NCI-H2107 treated with DMSO at 0.1 percent for 48 hours (cell line): Measurements from ENCODE around the gene GPR45.

Experiments
- DNase-seq: peaks from one replicate; lab custom pipeline; 2025; ENCODE audit not compliant: unreplicated experiment; lab: John Stamatoyannopoulos, UW

GPR45 gene

DNA sequence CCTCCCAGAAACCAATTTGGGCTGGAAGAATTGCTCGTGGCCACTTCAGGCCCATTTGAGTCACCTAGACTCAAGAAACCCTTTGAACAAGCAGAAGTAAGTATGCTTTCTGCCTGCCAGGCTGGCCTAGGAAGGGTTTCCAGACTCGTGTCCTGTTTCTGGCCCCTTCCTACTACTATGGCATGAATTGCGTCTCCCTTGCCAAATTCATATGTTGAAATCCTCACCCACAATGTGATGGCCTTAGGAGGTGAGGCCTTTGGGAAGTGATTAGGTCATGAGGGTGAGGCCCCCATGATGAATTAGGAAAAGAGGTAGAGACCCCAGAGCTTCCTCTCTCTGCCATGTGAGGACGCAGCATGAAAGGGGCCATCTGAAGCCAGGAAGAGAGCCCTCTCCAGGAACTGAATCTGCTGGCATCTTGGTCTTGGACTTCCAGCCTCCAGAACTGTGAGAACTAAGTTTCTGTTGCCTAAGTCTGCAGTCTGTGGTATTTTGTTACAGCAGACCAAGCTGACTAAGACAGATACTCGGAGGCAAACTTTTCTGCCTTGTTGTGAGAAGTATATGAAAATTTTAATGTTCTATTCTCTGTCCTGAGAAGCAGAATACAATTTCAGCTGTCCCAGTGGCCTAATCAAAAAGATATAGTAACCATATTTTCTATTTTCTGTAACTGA lies 13.1 kb downstream of the GPR45 start:
- DNase-seq = no peak

DNA sequence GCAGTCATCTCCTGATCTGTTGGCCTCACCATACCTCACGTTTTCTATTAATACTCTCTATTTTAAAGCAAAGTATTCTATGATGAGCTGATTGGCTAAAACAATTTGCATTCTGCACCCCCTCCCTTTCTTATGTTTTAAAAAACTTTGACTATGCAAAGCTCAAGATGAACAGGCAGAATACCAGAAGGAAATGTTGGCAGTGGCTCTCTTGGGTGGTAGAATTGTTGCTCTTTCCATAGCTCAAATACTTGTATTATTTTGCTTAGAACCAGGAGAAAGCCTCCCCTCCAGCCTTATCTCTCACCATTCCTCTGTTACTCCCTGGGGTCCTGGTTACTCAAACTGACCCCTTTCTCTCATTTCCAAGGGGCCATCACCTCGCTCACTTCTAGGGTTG lies 14.4 kb downstream of the GPR45 start:
- no peak for DNase-seq

DNA sequence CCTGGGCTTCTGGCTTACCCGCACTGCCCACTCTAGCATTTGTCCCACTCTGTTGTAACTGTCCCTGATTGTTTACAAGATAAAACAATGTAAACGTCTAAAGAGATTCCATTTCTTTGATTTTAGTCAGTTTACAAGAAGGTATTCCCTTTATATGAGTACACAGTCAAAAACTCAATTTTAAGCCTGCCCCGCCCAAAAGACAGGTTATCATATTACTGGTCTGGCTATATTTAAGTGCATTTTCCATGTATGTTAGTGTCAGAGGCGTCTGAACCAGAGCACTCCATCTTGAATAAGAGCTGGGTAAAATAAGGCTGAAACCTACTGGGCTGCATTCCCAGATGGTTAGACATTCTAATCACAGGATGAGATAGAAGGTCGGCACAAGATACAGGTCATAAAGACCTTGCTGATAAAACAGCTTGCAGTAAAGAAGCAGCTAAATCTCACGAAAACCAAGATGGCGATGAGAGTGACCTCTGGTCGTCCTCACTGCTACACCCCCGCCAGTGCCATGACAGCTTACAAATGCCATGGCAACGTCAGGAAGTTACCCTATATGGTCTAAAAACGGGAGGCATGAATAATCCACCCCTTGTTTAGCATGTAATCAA lies 15.0 kb downstream of the GPR45 start:
- DNase-seq = no peak

DNA sequence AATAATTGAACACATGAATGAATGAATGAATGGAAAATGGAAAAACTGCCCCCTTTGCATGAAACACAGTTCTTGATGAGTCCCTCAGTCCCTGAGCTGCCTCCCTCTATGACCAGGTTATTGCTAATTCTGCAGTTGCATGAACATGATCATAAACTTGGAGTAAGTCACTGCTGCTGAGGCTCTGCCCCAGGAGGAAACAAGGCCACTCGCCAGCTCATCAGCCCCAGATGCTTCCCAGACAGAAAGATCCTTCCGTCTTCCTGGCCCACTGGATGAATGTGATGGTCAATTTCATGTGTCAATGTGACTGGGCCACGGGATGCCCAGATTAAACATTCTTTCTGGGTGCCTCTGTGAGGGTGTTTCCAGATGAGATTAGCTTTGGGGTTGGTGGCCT lies 16.4 kb downstream of the GPR45 start:
- DNase-seq = no peak

DNA sequence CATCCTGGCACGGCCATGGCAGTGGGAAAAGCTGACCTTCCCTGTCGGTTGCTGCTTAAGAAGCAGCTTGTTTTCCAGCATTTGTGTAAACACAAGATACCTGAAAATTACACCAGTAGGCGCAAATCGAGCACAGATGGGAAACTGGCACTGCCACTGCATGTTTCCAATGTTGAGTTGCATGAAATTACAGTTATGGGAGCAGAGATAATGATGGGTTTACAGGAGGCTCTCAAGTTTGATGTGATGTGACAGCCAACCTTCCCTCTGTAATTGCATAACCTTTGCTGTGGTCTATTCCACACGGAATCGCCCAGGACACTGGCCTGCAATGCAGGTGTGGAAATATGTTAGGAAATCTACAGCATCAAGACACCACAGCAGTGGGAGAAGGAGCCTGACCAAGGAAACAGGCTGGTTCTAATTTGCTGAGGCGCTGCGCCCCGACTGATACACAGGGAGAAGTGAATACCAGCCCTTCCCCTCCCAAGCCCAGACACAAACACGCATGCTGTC lies 17.4 kb downstream of the GPR45 start:
- DNase-seq = no peak

DNA sequence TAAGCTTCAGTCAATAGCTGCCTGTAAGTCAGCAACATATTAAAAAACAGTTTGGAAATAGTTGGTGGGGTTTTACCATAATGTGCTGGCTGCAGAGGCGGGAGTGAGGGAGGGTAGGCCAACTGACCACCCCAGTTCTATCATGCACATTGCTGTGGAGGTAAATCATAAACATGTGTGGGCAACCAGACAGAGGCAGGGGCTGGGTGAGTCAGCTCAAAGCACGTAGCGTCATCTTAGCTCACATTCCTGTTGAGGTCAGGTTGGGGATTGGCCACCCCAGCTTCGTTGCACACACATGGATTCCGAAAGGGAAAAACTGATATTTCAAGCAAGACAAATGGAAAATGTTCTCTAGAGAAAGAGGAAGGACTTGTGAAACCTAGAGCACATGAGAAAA lies 19.5 kb downstream of the GPR45 start:
- DNase-seq = no peak

DNA sequence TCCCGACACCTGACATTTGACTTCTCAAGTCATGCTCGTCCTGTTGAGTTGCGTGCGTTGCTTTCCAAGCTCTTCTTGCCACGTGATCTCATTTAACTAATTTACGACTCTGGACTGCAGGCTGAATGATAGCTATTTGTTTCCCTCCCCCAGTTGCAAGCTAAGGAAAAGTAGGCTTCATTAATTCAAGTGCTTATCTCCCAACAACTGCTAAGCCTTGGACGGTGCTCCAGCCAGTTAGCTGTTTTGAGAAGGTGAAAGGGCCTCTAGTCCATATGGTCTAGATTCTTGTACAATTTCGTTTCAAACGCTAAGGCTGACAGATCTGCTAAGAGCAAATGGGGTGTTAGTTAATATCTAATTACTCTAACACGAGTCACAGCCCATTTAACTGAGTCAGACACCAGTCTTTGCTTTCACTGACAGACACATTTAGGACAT lies 21.1 kb downstream of the GPR45 start:
- no peak for DNase-seq

DNA sequence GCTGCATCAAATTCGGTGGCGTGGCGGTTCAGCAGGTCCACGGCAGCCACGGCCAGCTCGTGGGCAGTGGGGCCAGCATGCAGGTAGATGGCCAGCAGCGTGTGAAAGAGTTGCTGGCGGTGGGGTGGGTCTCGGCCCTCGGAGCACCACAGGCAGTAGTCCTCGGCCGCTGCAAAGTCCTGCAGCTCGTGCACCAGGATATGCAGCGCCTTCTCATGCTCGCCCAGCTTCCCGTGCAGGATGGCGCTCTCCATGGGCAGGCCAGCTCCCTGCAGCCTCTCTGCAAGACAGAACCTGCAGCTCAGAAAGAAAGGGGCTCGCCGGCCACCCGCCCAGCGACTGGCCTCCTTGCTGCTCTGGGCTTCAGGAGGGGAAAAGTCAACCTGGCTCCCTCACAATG lies 27.9 kb downstream of the GPR45 start:
- no peak for DNase-seq

DNA sequence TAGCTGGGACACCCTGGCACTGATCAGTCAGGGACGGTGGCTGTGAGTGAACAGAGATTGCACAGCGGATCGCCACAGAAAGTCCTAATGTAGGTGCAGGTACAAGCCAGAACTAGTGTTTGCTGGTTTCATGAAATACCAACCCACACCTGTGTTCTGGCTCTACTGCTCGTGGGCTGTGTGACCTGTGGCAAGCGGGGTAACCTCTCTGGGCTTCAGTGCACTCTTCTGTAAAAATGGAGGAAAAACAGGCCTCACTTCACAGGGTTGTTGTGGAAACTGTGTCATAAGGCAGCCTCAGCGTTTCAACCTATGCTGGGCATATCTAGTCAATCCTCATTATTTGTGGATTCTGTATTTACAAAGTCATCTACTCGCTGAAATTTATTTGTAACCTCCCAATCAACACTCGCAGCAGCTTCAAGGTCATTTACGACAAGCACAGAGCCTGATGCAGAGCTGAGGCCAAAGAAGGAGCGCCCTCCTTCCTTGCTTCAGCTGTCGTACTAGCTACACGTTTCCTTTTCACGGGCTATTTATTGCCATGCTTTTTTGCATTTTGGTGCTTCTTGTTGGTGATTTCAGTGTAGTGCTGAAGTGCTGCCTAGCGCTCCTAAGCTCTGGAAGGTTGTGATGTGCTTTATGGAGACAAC lies 30.0 kb downstream of the GPR45 start:
- no peak for DNase-seq

DNA sequence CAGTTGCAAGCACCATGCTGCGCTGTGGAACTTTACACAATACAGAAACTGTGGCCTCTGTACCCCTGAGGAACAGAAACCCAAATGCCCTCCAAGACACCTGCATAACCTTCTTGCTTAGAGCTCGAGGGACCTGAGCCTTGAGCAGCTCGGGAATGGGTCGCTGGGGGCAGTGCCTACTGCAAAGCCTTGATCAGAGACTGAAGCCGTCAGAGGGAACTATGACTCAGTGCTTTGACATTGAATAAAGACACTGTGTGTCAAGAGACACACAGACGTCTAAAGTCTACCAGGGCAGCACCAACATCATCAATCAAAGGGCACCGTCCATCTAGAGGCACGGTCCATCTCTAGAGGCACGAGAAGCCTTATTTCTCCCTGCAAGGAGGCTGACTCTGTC lies 30.6 kb downstream of the GPR45 start:
- no peak for DNase-seq

DNA sequence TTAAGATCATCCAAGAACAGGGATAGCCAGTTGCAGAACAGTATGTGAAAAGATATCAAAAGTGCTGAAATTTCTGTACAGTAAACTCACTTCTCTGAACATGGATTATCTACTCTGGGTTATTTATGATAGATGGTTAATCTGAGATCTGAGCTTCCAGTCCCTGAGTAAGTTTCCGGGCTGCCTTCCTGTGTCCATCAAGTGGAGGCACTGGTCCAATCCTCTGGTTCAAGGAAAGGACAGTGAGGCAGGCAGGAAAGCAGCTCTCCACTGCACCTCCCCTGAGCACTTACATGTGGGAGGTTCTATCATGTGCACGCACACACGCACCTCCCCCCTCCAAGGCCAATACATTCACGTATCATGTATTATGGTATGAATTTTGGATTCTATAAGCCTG lies 32.5 kb downstream of the GPR45 start:
- DNase-seq = no peak

DNA sequence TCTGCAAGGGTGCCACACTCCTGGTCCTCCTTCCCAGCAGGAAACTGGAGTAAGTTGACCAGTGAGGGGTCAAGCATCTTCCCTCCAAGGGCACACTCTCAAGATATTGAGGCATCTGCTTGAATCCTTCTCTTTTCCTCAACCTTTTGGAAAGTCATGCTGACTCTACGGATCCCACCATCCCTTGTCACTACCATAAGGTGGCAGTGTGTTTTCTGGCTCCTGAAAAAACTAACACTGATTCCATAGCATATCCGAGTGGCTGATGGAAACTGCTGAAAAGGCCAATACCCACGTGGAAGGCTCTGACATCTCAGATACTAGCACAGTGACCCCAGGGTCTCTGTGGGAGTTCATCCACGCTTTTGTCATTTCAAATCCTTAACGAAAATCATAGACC lies 37.1 kb downstream of the GPR45 start:
- no peak for DNase-seq

DNA sequence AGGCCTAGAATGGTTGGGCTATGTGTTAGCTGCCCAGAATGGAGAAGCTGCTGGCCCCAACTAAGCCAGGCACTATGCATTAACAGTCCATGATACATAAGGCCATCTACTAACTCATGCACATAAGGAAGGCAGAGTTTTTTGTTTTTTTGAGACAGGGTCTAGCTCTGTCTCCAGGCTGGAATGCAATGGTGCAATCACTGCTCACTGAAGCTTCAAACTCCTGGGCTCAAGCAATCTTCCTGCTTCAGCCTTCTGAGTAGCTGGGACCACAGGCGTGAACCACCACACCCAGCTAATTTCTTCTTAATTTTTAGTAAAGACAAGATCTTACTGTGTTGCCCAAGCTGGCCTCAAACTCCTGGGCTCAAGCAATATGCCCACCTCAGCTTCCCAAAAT lies 37.6 kb downstream of the GPR45 start:
- no peak for DNase-seq

DNA sequence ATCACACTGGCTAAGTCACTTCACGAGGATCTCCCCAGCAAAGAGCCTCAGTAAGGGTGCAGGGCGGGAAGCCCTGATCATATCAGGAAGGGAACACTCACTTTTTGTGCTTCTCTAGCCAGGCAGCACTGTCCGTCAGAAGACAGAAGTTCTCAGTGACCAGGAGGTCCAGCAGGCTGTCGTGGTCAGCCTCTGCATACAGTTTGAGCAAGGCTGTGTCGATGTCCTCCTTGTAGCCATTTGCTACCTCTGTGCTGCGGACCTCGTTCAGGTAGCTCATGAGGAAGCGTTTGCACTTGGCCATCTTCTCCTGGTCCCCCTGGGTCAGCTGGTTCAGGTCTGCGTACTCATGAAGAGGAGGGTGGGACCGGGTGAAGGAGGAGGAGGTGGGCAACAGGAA lies 38.7 kb downstream of the GPR45 start:
- DNase-seq = no peak

DNA sequence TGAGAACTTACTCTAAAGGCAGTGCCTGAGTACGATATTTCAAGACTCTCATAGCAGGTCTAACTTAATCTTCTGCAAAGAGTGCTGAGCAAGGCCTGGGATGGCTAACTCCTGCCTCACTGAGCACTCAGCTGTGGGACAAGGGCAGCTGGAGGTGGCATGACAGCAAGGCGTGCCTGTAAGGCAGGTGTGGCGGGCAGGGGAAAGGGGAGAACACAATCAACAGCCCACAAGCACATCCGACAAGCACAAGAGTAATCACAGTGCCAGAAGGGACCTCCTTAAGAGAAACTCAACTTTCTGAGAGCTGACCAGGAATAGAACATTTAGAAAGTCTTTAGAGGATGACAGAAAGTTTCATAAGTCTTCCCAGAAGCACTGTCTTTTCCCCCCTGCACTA lies 42.0 kb downstream of the GPR45 start:
- no peak for DNase-seq

DNA sequence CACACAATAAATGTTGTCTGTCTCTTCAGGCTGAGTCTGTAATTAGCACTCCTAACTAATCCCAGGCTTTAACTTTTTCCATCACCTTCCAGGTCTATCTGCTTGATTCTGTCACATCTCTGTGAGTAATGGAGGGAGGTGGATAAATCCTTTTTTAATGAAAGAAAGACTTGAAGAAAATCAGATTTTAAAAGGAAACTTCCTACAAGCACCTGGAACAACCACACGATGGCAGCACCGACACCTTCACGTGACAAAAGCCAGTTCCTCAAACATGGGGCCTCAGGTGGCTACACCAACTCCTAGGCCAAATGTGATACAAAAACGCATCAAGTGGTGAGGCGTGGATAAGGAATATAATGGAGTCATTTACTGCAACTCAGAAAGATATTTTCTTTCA lies 46.1 kb downstream of the GPR45 start:
- no peak for DNase-seq

DNA sequence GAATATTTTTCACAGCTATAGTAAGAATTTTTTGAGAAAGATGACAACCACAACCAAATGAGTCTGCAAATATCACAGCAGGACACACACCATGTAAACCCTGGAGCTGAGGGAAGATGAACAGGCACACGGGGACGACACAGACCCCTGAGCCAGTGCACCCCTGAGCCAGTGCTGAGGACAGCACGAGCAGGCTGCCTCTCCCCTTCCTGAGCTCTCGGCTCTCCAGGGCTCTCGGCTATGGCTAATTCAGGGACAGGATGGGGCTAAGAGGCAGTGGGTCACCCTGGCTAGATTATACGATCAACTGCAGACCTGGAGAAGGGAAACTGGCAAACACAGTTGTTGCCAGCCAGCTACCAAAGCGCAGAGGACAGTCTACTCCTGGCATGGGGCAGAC lies 46.6 kb downstream of the GPR45 start:
- no peak for DNase-seq

DNA sequence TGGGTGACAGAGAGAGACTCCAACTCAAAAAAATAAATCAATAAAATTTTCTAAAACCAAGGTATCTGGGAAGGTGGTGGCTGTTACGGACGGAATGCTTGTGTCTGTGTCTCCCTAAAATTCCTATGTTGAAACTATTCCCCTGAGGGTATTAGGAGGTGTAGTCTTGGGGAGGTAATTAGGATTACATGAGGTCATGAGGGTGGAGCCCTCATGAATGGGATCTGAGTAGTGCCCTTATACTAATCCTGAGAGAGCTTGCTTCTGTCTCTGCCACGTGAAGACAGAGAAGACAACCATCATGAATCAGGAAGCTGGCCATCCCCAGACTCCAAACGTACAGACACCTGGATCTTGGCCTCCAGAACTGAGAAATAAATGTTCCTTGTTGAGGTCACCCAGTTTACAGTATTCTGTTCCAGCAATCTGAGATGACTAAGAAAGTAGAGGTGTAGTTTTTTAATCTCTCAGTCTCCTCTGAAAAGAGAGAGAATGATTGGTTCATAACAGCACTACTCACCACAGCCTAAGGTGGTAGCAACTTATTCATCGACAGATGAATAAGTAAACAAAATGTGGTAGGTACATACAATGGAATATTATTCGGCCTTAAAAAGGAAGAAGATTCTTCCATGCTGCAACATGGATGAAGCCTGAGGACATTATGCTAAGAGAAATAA lies 49.6 kb downstream of the GPR45 start:
- DNase-seq = no peak

DNA sequence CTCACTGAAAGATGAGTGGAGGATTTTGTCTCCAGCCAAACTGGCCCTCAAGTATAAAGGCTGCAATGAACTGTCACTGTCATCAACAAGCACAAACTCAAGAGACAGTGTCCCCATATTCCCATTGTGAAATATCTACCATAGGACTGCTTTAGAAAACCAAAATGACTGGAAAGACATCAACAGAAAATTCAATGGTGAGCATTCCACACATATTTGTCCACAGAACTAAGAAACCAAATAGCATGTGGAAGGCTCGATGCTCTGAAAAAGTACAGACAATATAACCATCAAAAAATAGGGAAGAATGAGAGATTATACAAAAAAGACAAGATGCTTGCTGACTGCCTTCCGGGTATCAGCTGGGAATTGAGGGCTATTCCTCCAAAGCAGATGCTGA lies 50.4 kb downstream of the GPR45 start:
- DNase-seq = no peak
